ENCODE data around the gene RSPRY1. TPM values are rescaled to one million over a fixed set of nuclear protein-coding genes. Genes with fewer than 3 reads are reported as not detected.

Gene RSPRY1
- 32.9 and 67.9 TPM in 2 replicates for total RNA-seq

DNA sequence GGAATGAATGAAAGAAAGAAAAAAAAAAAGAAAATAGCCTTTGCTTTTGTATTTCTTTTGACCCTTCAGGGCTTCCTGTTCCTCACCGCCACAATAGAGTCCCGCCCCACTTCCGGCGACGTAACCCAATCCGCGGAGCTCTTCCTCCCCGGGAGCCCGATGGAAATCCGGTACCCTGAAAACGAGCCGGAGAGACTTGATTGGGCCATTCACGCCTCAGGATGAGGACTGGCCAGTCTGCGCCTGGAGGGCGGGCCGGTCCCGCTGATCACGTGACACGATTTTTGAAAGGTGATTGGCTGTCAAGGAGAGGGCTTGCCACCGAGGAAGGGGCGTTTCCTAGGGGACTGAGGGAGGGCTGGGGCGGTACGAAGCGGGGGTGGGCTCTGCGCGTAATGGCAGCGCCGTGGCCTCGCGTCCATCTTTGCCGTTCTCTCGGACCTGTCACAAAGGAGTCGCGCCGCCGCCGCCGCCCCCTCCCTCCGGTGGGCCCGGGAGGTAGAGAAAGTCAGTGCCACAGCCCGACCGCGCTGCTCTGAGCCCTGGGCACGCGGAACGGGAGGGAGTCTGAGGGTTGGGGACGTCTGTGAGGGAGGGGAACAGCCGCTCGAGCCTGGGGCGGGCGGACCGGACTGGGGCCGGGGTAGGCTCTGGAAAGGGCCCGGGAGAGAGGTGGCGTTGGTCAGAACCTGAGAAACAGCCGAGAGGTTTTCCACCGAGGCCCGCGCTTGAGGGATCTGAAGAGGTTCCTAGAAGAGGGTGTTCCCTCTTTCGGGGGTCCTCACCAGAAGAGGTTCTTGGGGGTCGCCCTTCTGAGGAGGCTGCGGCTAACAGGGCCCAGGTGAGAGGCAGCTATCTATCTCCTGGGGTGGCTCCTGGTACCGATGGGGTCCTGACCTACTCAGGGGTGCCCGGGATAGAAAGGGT, at the start of gene RSPRY1, which contains the start of gene PSME3IP1:
Gene RSPRY1 (plus strand): TSS at position 385 of the 927 bp plus-strand sequence. CDS start 18,330 bp downstream, outside the sequence.
Gene PSME3IP1 (minus strand): TSS at position 95 of the 927 bp plus-strand sequence. CDS start 12,185 bp downstream, outside the sequence.

DNA sequence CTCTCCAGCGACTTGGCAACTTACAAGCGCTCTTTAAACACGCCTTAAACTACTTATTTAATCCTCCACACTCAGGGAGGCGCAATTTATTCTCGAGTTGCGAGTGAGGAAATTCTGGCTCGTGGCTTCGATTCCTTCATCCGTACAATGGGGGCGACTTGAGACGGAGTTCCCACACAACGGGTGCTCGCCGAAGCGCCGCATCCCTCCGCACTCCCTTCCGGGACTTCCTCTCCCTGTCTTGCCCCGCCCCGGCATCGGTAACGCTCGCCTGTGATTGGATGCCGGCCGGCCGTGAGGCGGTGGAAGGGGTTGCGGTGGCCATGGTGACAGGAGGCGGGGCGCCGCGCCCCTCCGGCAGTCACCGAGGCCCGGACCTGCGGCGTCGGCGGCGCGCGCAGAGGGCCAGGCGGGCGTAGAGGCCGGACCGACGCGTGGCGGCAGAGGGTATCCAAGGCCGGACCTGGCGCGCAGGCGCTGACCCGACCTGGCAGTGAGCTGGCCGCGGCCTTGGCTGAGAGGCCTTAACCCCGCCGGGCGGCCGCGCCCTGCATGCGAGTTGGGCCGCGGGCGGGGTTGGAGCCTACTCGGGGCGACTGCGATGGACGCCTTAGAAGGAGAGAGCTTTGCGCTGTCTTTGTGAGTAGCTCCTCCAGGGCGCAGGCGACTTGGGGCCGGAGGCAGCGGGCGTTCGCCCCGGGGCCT, 58.8 kb downstream of the RSPRY1 start, which contains the start of gene ARL2BP:
Gene ARL2BP (plus strand): TSS at position 493 of the 705 bp plus-strand sequence. CDS start 109 bp downstream, at position 602.

DNA sequence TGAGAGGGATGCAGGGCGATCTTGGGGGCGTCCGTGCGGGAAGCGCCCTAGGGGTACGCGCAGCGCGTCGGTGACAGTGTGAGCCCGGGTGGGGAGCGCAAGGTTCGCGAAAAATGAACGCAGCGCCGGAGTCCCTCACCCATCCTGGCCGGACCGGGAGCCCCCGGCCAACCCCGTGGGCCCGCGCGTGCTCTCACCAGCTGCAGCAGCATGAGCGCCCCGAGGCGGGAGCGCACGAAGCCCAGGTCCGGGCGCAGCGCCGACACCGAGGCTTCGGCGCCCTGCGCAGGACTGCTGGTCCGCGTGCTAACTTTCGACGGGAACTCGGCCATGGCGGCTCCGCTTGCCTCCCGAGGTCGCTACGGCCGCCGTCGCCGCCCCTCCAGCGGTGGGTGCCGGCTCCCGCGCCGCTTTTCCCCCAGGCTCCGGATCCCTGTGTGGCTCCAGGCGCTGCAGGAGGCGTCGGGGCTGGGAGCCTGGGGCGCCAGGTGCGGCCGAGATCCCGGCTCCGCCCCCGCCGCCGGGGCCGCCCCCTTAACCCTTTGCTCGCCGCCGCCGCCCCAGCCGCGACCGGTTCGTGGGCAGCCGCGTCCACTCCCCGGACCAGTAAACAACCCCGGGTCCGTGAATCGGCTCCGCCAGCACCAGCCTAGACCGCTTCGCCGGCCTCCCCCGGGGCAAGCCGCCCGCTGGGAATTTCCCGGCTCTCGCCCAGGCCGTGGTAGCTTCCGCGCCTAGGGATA, 98.3 kb downstream of the RSPRY1 start, which contains the start of gene PLLP:
Gene PLLP (minus strand): TSS at position 464 of the 743 bp plus-strand sequence. CDS start 132 bp downstream, at position 332.

Other genes starting within 250 kb of the RSPRY1 start
- gene CETP, start 224.4 kb upstream of the RSPRY1 start, total RNA-seq = 4.8 and 15.9 TPM in 2 replicates
- 20.1 and 49.4 TPM in 2 replicates for gene NLRC5, start 196.8 kb upstream of the RSPRY1 start, total RNA-seq
- 76.7 and 82.9 TPM in 2 replicates for gene CPNE2, start 93.7 kb upstream of the RSPRY1 start, total RNA-seq
- gene PSME3IP1, start 290 bp upstream of the RSPRY1 start, total RNA-seq = 50.8 and 69.4 TPM in 2 replicates
- gene ARL2BP, start 58.9 kb downstream of the RSPRY1 start, total RNA-seq = 49.5 and 74.6 TPM in 2 replicates
- gene PLLP, start 98.3 kb downstream of the RSPRY1 start, total RNA-seq = 1.6 and 7.4 TPM in 2 replicates
- gene CCL22, start 172.5 kb downstream of the RSPRY1 start, total RNA-seq = not detected in 2 replicates
- 3.6 and 89.1 TPM in 2 replicates for gene CX3CL1, start 186.2 kb downstream of the RSPRY1 start, total RNA-seq
- gene CCL17, start 218.4 kb downstream of the RSPRY1 start, total RNA-seq = not detected in 2 replicates